ENCODE measurements around the gene DMXL1.

Gene DMXL1

DNA sequence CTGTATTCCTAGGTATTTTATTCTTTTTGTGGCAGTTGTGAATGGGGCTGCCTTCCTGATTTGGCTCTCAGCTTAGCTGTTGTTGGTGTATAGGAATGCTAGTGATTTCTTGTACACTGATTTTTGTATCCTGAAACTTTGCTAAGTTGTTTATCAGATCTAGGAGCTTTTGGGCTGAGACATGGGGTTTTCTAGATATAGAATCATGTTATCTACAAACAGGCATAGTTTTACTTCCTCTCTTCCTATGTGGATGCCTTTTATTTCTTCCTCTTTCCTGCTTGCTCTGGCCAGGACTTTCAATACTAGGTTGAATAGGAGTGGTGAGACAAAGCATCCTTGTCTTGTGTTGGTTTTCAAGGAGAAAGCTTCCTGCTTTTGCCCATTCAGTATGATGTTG is 129.9 kb downstream of the DMXL1 start:
- Histone ChIP-seq H3K9ac (ENCODE audit: low read length) (no peak overlapping the region), H3K4me1 (ENCODE audit: insufficient read depth, low read length, severe bottlenecking) (no peaks in the 10 kb centered on the region), H3K9me2 (ENCODE audit: low read depth, low read length) (no peaks in the 10 kb centered on the region), H4K20me1 (ENCODE audit: insufficient read depth, low read length) (no peaks in the 10 kb centered on the region), H3K4me2 (ENCODE audit: low read length) (no peak overlapping the region), H3K4me3 (ENCODE audit: low read depth, low read length, poor library complexity, severe bottlenecking) (no peak overlapping the region), H3K79me2 (ENCODE audit: insufficient read depth, low read length) (no peaks in the 10 kb centered on the region), H3K36me3 (ENCODE audit: insufficient read depth, low read length) (peaks cover 81% of the 10 kb centered on the region), H3F3A (ENCODE audit: insufficient read depth, low read length) (no peaks in the 10 kb centered on the region), H3K27me3 (ENCODE audit: insufficient read depth, low read length) (no peaks in the 10 kb centered on the region), H2AFZ (ENCODE audit: low read length) (no peak overlapping the region), H3K9me3 (ENCODE audit: low read length) (0 out of 2 replicates have a peak, but pooled peaks cover 6% of the 10 kb centered on the region), H3K27ac (ENCODE audit: low read depth, low read length, poor library complexity, severe bottlenecking) (no peak overlapping the region)
- TF ChIP-seq CTCF (IDR thresholded peaks at IDR 0.05; ENCODE audit: low read length) (no peak), EZH2 (IDR thresholded peaks at IDR 0.05; ENCODE audit: borderline replicate concordance, low read length) (no peak)

GRCh38 chr5:119207105-119207504 is 136.2 kb downstream of the DMXL1 start:
- Histone ChIP-seq H2AFZ (ENCODE audit: low read length) (no peak overlapping the region), H3K36me3 (ENCODE audit: insufficient read depth, low read length) (peaks cover 25% of the 10 kb centered on the region)

GRCh38 chr5:119212026-119212425 is 141.1 kb downstream of the DMXL1 start:
- H3K4me2 ChIP-seq (ENCODE audit: low read length) = no peak overlapping the region
- no peak for TF ChIP-seq CTCF (IDR thresholded peaks at IDR 0.05; ENCODE audit: low read length)
- no peak for TF ChIP-seq EZH2 (IDR thresholded peaks at IDR 0.05; ENCODE audit: borderline replicate concordance, low read length)
- H3K9ac ChIP-seq (ENCODE audit: low read length) = no peak overlapping the region
- no peak overlapping the region for H2AFZ ChIP-seq (ENCODE audit: low read length)
- H3F3A ChIP-seq (ENCODE audit: insufficient read depth, low read length) = no peaks in the 10 kb centered on the region
- H3K4me3 ChIP-seq (ENCODE audit: low read depth, low read length, poor library complexity, severe bottlenecking) = no peak overlapping the region
- H3K36me3 ChIP-seq (ENCODE audit: insufficient read depth, low read length) = peaks cover 5% of the 10 kb centered on the region; the same call in 1 of the 2 replicates
- H3K79me2 ChIP-seq (ENCODE audit: insufficient read depth, low read length) = no peaks in the 10 kb centered on the region
- H3K27ac ChIP-seq (ENCODE audit: low read depth, low read length, poor library complexity, severe bottlenecking) = no peak overlapping the region
- no peaks in the 10 kb centered on the region for H3K9me2 ChIP-seq (ENCODE audit: low read depth, low read length)
- H3K4me1 ChIP-seq (ENCODE audit: insufficient read depth, low read length, severe bottlenecking) = no peaks in the 10 kb centered on the region
- H3K9me3 ChIP-seq (ENCODE audit: low read length) = no peaks in the 10 kb centered on the region
- H4K20me1 ChIP-seq (ENCODE audit: insufficient read depth, low read length) = no peaks in the 10 kb centered on the region
- no peaks in the 10 kb centered on the region for H3K27me3 ChIP-seq (ENCODE audit: insufficient read depth, low read length)

More at GRCh38 chr5:119207105-119207504, 136.2 kb downstream of the DMXL1 start:
- Histone ChIP-seq H3K9me3 (ENCODE audit: low read length) (no peaks in the 10 kb centered on the region), H3K4me3 (ENCODE audit: low read depth, low read length, poor library complexity, severe bottlenecking) (no peak overlapping the region), H3K9ac (ENCODE audit: low read length) (no peak overlapping the region), H3K4me1 (ENCODE audit: insufficient read depth, low read length, severe bottlenecking) (no peaks in the 10 kb centered on the region), H3K4me2 (ENCODE audit: low read length) (no peak overlapping the region), H3K27ac (ENCODE audit: low read depth, low read length, poor library complexity, severe bottlenecking) (no peak overlapping the region), H3K9me2 (ENCODE audit: low read depth, low read length) (no peaks in the 10 kb centered on the region), H3K79me2 (ENCODE audit: insufficient read depth, low read length) (no peaks in the 10 kb centered on the region), H3F3A (ENCODE audit: insufficient read depth, low read length) (no peaks in the 10 kb centered on the region), H3K27me3 (ENCODE audit: insufficient read depth, low read length) (no peaks in the 10 kb centered on the region), H4K20me1 (ENCODE audit: insufficient read depth, low read length) (no peaks in the 10 kb centered on the region)
- no peak for TF ChIP-seq EZH2 (IDR thresholded peaks at IDR 0.05; ENCODE audit: borderline replicate concordance, low read length)
- TF ChIP-seq CTCF (IDR thresholded peaks at IDR 0.05; ENCODE audit: low read length) = no peak
